Measurements from ENCODE around the gene MAP3K2.

The MAP3K2 gene

GRCh38 chr2:127280693-127281092 is 107.1 kb downstream of the MAP3K2 start:
- DNase-seq, result no peak

- no peak for DNase-seq
Observed at GRCh38 chr2:127279781-127280180, 108.0 kb downstream of the MAP3K2 start.

- DNase-seq, result no peak
Observed at GRCh38 chr2:127278959-127279358, 108.8 kb downstream of the MAP3K2 start.

GRCh38 chr2:127277028-127277427 is 110.7 kb downstream of the MAP3K2 start:
- no peak for DNase-seq

- no peak for DNase-seq
Observed at GRCh38 chr2:127275789-127276188, 112.0 kb downstream of the MAP3K2 start.

GRCh38 chr2:127275356-127275755 is 112.4 kb downstream of the MAP3K2 start:
- DNase-seq, result no peak

GRCh38 chr2:127270663-127271062 is 117.1 kb downstream of the MAP3K2 start:
- DNase-seq, result no peak

- no peak for DNase-seq
Observed at GRCh38 chr2:127261804-127262406, 125.9 kb downstream of the MAP3K2 start.

GRCh38 chr2:127259355-127259754 is 128.4 kb downstream of the MAP3K2 start:
- DNase-seq, result no peak

- DNase-seq, result no peak
Observed at GRCh38 chr2:127256866-127257265, 130.9 kb downstream of the MAP3K2 start.

- no peak for DNase-seq
Observed at GRCh38 chr2:127256381-127256780, 131.4 kb downstream of the MAP3K2 start.

GRCh38 chr2:127255721-127256120 is 132.1 kb downstream of the MAP3K2 start:
- DNase-seq, result no peak

GRCh38 chr2:127255146-127255545 is 132.6 kb downstream of the MAP3K2 start:
- DNase-seq, result no peak

- DNase-seq, result no peak
Observed at GRCh38 chr2:127254386-127254981, 133.3 kb downstream of the MAP3K2 start.

Data from DMS 273 treated with DMSO at 0.1 percent for 48 hours (cell line).